NCI-H1930 (cell line): Measurements from ENCODE around the gene GABARAPL2.
"Not testable (repeated sequence)": the region's sequence is repeated elsewhere in the genome, so short reads cannot be mapped to it uniquely, and the experiment has no call there.

ENCODE experiments used
- DNase-seq, 2 experiments: peaks; one replicate each; lab custom pipeline; 2025; lab: John Stamatoyannopoulos, UW

GABARAPL2 gene

GRCh38 chr16:75590920-75591843 lies 25.0 kb downstream of the GABARAPL2 start:
- no peak for DNase-seq

GRCh38 chr16:75591927-75592326 lies 25.7 kb downstream of the GABARAPL2 start:
- DNase-seq, result not testable (repeated sequence)

GRCh38 chr16:75593308-75593707 lies 27.1 kb downstream of the GABARAPL2 start:
- no peak for DNase-seq

GRCh38 chr16:75593825-75594820 lies 27.9 kb downstream of the GABARAPL2 start:
- no peak for DNase-seq

- DNase-seq, result no peak
These were observed 33.5 kb downstream of the GABARAPL2 start for GRCh38 chr16:75599452-75600277.

GRCh38 chr16:75603241-75603640 lies 37.1 kb downstream of the GABARAPL2 start:
- DNase-seq, result no peak

GRCh38 chr16:75606507-75606906 lies 40.3 kb downstream of the GABARAPL2 start:
- no peak for DNase-seq

GRCh38 chr16:75614066-75614897 lies 48.1 kb downstream of the GABARAPL2 start:
- no peak for DNase-seq

GRCh38 chr16:75615619-75616018 lies 49.4 kb downstream of the GABARAPL2 start:
- DNase-seq, result no peak

GRCh38 chr16:75616521-75617010 lies 50.4 kb downstream of the GABARAPL2 start:
- DNase-seq, result no peak

GRCh38 chr16:75617121-75617520 lies 50.9 kb downstream of the GABARAPL2 start:
- DNase-seq, result no peak

GRCh38 chr16:75618780-75619179 lies 52.6 kb downstream of the GABARAPL2 start:
- no peak for DNase-seq

- DNase-seq, result no peak
These were observed 54.4 kb downstream of the GABARAPL2 start for GRCh38 chr16:75620326-75621169.

- DNase-seq, result no peak
These were observed 54.9 kb downstream of the GABARAPL2 start for GRCh38 chr16:75621170-75621477.

GRCh38 chr16:75622761-75623605 lies 56.8 kb downstream of the GABARAPL2 start, which contains the start of gene ADAT1:
Gene ADAT1, minus strand, starts transcription at chr16:75623281. Its CDS starts 2,482 bp downstream, at chr16:75620799.
- peak; percentile 84 to 89 for DNase-seq

GRCh38 chr16:75624921-75625334 lies 58.7 kb downstream of the GABARAPL2 start:
- DNase-seq, result no peak

- DNase-seq, result no peak
These were observed 60.6 kb downstream of the GABARAPL2 start for GRCh38 chr16:75626806-75627205.
